Smooth muscle cell (in vitro differentiated cells): ENCODE data around the gene RPL22. TPM values are rescaled to one million over a fixed set of nuclear protein-coding genes. Genes with fewer than 3 reads are reported as not detected.

Source experiments
- DNase-seq: peaks from one replicate; lab custom pipeline; 2025; ENCODE audit not compliant: unreplicated experiment; lab: John Stamatoyannopoulos, UW
- H2AFZ ChIP-seq: fragments of 200-600 bp; sonication (generic); 2 replicates; pipeline ENCODE4 v1.6.0; 2016; ENCODE audit warnings: antibody characterized with exemption, low read depth, mild to moderate bottlenecking
- H3F3A ChIP-seq: fragments of 200-600 bp; sonication (generic); 2 replicates; pipeline ENCODE4 v1.6.0; 2017; ENCODE audit warnings: antibody characterized with exemption, low read depth
- H3K27ac ChIP-seq: fragments of 200-600 bp; sonication (generic); 2 replicates; pipeline ENCODE4 v1.5.1; 2016; ENCODE audit warnings: low read depth, mild to moderate bottlenecking
- H3K27me3 ChIP-seq: fragments of 200-600 bp; sonication (generic); 2 replicates; pipeline ENCODE4 v1.6.1; 2016; ENCODE audit warnings: low read depth, mild to moderate bottlenecking
- H3K36me3 ChIP-seq: fragments of 200-600 bp; sonication (generic); 2 replicates; pipeline ENCODE4 v1.5.1; 2016; ENCODE audit warnings: low read depth
- H3K4me1 ChIP-seq: fragments of 200-600 bp; sonication (generic); 2 replicates; pipeline ENCODE4 v1.5.1; 2016; ENCODE audit warnings: low read depth
- H3K4me2 ChIP-seq: fragments of 200-600 bp; sonication (generic); 2 replicates; pipeline ENCODE4 v1.6.0; 2016; ENCODE audit warnings: mild to moderate bottlenecking
- H3K4me3 ChIP-seq: fragments of 200-600 bp; sonication (generic); 2 replicates; pipeline ENCODE4 v1.5.1; 2016; ENCODE audit warnings: mild to moderate bottlenecking
- H3K79me2 ChIP-seq: fragments of 200-600 bp; sonication (generic); 2 replicates; pipeline ENCODE4 v1.6.0; 2016; ENCODE audit warnings: low read depth, mild to moderate bottlenecking
- H3K9ac ChIP-seq: fragments of 200-600 bp; sonication (generic); 2 replicates; pipeline ENCODE4 v1.6.0; 2016; ENCODE audit warnings: low read depth
- H3K9me3 ChIP-seq: fragments of 200-600 bp; sonication (generic); replicated peaks from 2 replicates; pipeline ENCODE4 v1.5.1; 2016; ENCODE audit warnings: low read depth
- H4K20me1 ChIP-seq: fragments of 200-600 bp; sonication (generic); 2 replicates; pipeline ENCODE4 v1.6.0; 2016; ENCODE audit warnings: low read depth
- WGBS: methylation state at CpG from one replicate; pipeline ENCODE4 v1.1.7; 2016; ENCODE audit warnings: low lambda C conversion rate; 5-methylcytosine and 5-hydroxymethylcytosine counted together
- polyA plus RNA-seq: library from polyadenylated mRNA; unstranded; fragments of >200 nt; fragmentation: Nextera tagmentation; extraction: Ambion mirVana; gene quantifications from 2 replicates; pipeline ENCODE4 v1.2.1, GENCODE V29; 2016
- total RNA-seq: library from RNA; depleted of rRNA; stranded (reverse); fragments of >200 nt; gene quantifications from 2 replicates; pipeline ENCODE4 v1.2.3, GENCODE V29; 2014
- TF ChIP-seq, protein P1 (sequence below): fragments of 200-600 bp; sonication (generic); IDR thresholded peaks from 2 replicates; pipeline ENCODE4 v1.5.1; 2017; ENCODE audit warnings: borderline replicate concordance, mild to moderate bottlenecking, antibody characterized with exemption; ENCODE audit not compliant: insufficient read depth, poor library complexity, severe bottlenecking

Gene RPL22
- total and polyA plus RNA-seq, 2 experiments from 2014 or later = 108 TPM

- Histone ChIP-seq H3K4me3 (no peak overlapping the region), H3K9ac (no peak overlapping the region), H3F3A (peaks cover 3% of the 10 kb centered on the region), H3K27ac (no peak overlapping the region), H3K9me3 (no peaks in the 10 kb centered on the region), H3K79me2 (no peaks in the 10 kb centered on the region), H3K4me2 (no peak overlapping the region), H3K4me1 (peaks cover 16% of the 10 kb centered on the region), H4K20me1 (peaks cover 11% of the 10 kb centered on the region), H2AFZ (no peak overlapping the region), H3K36me3 (no peaks in the 10 kb centered on the region), H3K27me3 (peaks cover 94% of the 10 kb centered on the region)
- TF ChIP-seq, protein P1, sequence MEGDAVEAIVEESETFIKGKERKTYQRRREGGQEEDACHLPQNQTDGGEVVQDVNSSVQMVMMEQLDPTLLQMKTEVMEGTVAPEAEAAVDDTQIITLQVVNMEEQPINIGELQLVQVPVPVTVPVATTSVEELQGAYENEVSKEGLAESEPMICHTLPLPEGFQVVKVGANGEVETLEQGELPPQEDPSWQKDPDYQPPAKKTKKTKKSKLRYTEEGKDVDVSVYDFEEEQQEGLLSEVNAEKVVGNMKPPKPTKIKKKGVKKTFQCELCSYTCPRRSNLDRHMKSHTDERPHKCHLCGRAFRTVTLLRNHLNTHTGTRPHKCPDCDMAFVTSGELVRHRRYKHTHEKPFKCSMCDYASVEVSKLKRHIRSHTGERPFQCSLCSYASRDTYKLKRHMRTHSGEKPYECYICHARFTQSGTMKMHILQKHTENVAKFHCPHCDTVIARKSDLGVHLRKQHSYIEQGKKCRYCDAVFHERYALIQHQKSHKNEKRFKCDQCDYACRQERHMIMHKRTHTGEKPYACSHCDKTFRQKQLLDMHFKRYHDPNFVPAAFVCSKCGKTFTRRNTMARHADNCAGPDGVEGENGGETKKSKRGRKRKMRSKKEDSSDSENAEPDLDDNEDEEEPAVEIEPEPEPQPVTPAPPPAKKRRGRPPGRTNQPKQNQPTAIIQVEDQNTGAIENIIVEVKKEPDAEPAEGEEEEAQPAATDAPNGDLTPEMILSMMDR = no peak
- no peak for DNase-seq
- 11% methylated on average over 16 of the region's 24 CpGs for WGBS
Measured at GRCh38 chr1:6244401-6245049, 45.1 kb upstream of the RPL22 start.

DNA sequence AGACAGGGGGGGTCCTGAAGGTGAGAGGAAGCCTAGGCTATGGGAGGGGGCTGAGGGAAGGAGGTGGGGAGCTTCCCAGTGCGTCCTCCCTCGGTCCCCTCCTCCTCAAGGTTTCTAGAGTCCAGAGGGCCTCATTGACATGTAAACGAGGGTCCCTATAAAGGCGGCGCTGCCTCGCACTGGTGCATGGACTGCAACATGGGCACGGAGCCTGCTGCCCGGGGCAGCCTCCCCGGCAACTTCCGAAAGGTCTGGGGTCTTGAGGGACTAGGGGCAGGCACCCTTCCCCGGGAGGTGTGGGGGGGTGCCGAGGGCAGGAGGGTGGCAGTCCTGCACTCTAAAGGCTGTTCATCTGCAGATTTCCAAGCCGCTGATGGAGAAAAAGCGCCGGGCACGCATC, 44.6 kb upstream of the RPL22 start, which contains the start of gene HES3:
Gene HES3, plus strand, starts transcription at position 187 of the 400 bp plus-strand sequence. Its CDS starts 187 bp downstream, at position 374.
- H3K4me2 ChIP-seq = no peak within 1 kb of the TSS
- TF ChIP-seq, protein P1 = no peak
- H3K36me3 ChIP-seq = no peaks in the 10 kb centered on the region
- no peak within 1 kb of the TSS for H3K9ac ChIP-seq
- no peaks in the 10 kb centered on the region for H3K9me3 ChIP-seq
- peaks cover 20% of the 10 kb centered on the region for H3K4me1 ChIP-seq
- DNase-seq = no peak
- H3K79me2 ChIP-seq = no peaks in the 10 kb centered on the region
- H3K27me3 ChIP-seq = peaks cover 96% of the 10 kb centered on the region
- 11% methylated on average over 11 of the region's 16 CpGs for WGBS
- H3K4me3 ChIP-seq = no peak within 1 kb of the TSS
- no peak within 1 kb of the TSS for H3K27ac ChIP-seq
- peaks cover 3% of the 10 kb centered on the region for H3F3A ChIP-seq
- H2AFZ ChIP-seq = no peak within 1 kb of the TSS
- peaks cover 11% of the 10 kb centered on the region for H4K20me1 ChIP-seq

GRCh38 chr1:6243053-6243834, 43.8 kb upstream of the RPL22 start:
- Histone ChIP-seq H3K27ac (no peak overlapping the region), H3K9me3 (no peaks in the 10 kb centered on the region), H3K4me3 (no peak overlapping the region), H4K20me1 (peaks cover 11% of the 10 kb centered on the region), H3K27me3 (peaks cover 96% of the 10 kb centered on the region), H3K4me1 (peaks cover 23% of the 10 kb centered on the region), H3K4me2 (no peak overlapping the region), H3K79me2 (no peaks in the 10 kb centered on the region), H3K36me3 (no peaks in the 10 kb centered on the region), H2AFZ (no peak overlapping the region), H3F3A (peaks cover 3% of the 10 kb centered on the region), H3K9ac (no peak overlapping the region)
- DNase-seq = no peak
- 45% methylated on average over 20 of the region's 20 CpGs for WGBS
- TF ChIP-seq, protein P1 = no peak
